PC-3 (cell line): ENCODE results near the gene KCNQ5.

Experiments used
- EZH2 ChIP-seq: fragments of 300-600 bp; sonication (generic); IDR thresholded peaks from one replicate; pipeline ENCODE4 v1.6.1; 2017; ENCODE audit warnings: antibody characterized with exemption, mild to moderate bottlenecking, low read length; ENCODE audit not compliant: unreplicated experiment
- EZH2phosphoT487 ChIP-seq: fragments of 300-600 bp; sonication (generic); IDR thresholded peaks from 2 replicates; pipeline ENCODE4 v1.6.1; 2018; ENCODE audit warnings: mild to moderate bottlenecking, antibody characterized with exemption, low read length, borderline replicate concordance
- TF ChIP-seq, protein P1 (sequence below): fragments of 300-600 bp; sonication (generic); conservative IDR thresholded peaks from 2 replicates; pipeline ENCODE4 v1.5.1; 2017; ENCODE audit warnings: antibody characterized with exemption, low read depth, mild to moderate bottlenecking, low read length

DNA sequence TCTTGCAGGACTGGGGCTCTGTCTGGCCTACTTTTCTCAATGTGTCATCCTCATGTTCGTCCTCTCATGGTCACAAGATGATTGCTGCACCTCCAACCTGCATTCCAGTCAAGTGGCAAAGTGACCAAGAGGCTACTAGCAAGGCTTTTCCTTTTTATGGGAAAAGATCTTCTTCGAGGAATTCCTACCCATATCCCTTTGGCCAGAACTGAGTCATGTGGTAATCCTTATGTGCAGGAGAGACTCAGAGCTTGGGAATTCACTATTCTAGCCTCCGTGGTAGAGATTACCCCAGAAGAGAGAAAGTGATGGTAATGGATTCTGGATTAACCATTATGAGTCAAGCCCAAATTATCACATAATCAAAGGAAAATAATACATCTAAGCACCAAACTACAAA lies 162.7 kb downstream of the KCNQ5 start:
- TF ChIP-seq, protein P1, sequence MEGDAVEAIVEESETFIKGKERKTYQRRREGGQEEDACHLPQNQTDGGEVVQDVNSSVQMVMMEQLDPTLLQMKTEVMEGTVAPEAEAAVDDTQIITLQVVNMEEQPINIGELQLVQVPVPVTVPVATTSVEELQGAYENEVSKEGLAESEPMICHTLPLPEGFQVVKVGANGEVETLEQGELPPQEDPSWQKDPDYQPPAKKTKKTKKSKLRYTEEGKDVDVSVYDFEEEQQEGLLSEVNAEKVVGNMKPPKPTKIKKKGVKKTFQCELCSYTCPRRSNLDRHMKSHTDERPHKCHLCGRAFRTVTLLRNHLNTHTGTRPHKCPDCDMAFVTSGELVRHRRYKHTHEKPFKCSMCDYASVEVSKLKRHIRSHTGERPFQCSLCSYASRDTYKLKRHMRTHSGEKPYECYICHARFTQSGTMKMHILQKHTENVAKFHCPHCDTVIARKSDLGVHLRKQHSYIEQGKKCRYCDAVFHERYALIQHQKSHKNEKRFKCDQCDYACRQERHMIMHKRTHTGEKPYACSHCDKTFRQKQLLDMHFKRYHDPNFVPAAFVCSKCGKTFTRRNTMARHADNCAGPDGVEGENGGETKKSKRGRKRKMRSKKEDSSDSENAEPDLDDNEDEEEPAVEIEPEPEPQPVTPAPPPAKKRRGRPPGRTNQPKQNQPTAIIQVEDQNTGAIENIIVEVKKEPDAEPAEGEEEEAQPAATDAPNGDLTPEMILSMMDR = no peak
- TF ChIP-seq EZH2phosphoT487 = no peak
- no peak for TF ChIP-seq EZH2
